ENCODE data around the gene SLC36A3. TPM values are rescaled to one million over a fixed set of nuclear protein-coding genes. Genes with fewer than 3 reads are reported as not detected.

The SLC36A3 gene
- total RNA-seq (not detected in 2 replicates), polyA plus RNA-seq (not detected in 2 replicates), polyA minus RNA-seq (not detected in 2 replicates)
- total RNA-seq (2013): not detected

GRCh38 chr5:151303666-151304065 is at the start of gene SLC36A3:
Gene SLC36A3 (minus strand): TSS chr5:151303766. CDS start chr5:151303354, 412 bp downstream.
- H3K4me1 ChIP-seq (ENCODE audit: control insufficient read depth in 2 of 2, insufficient read depth in 2 of 2, low read length in 2 of 2): no peaks in the 10 kb centered on the region
- H3K79me2 ChIP-seq (ENCODE audit: control insufficient read depth, insufficient read depth, low read length): no peaks in the 10 kb centered on the region
- Mint-ChIP-seq H3K4me1 (no peaks in the 10 kb centered on the region), H3K27me3 (peaks cover 32% of the 10 kb centered on the region), H3K4me3 (no peak within 1 kb of the TSS), H3K27ac (no peak within 1 kb of the TSS), H3K9me3 (ENCODE audit: insufficient read depth) (no peaks in the 10 kb centered on the region)
- no peak within 1 kb of the TSS for H3K9ac ChIP-seq (ENCODE audit: low read length)
- no peak within 1 kb of the TSS for H3K4me2 ChIP-seq (replicated peaks; ENCODE audit: low read depth, low read length, poor library complexity, severe bottlenecking)
- TF ChIP-seq EZH2 (IDR thresholded peaks at IDR 0.05; ENCODE audit: borderline replicate concordance, insufficient read depth, low read depth, low read length, poor library complexity, severe bottlenecking) (no peak), CTCF (IDR thresholded peaks at IDR 0.05) (no peak)
- CTCF ChIA-PET: no interaction called here
- no peaks in the 10 kb centered on the region for H3K9me3 ChIP-seq (ENCODE audit: control extremely low read depth in 1 of 3, control insufficient read depth in 2 of 3, insufficient read depth in 1 of 3, low read length in 2 of 3)
- H4K20me1 ChIP-seq (ENCODE audit: control insufficient read depth, insufficient read depth, low read length, poor library complexity, severe bottlenecking): no peaks in the 10 kb centered on the region
- intact Hi-C loops (cut with micrococcal nuclease): no loop called here
- no peak for DNase-seq
- POLR2A ChIA-PET: no interaction called here
- H3K4me3 ChIP-seq (ENCODE audit: control extremely low read depth in 1 of 5, extremely low read depth in 1 of 5, insufficient read depth in 1 of 5, low read depth in 2 of 5, low read length in 4 of 5): no peak within 1 kb of the TSS
- no peak within 1 kb of the TSS for H3K27ac ChIP-seq (ENCODE audit: low read length in 2 of 2)
- 100% methylated on average over 1 of the region's 2 CpGs for WGBS (ENCODE audit: insufficient coverage)
- H3K36me3 ChIP-seq (replicated peaks in 1 of 2; ENCODE audit: control extremely low read depth in 1 of 2, control insufficient read depth in 1 of 2, extremely low read depth in 1 of 2, insufficient read depth in 2 of 2, low read length in 1 of 2): no peaks in the 10 kb centered on the region
- no peaks in the 10 kb centered on the region for H3K27me3 ChIP-seq (replicated peaks in 1 of 4; ENCODE audit: control extremely low read depth in 1 of 4, control insufficient read depth in 3 of 4, insufficient read depth in 4 of 4, low read length in 3 of 4)
- H2AFZ ChIP-seq (ENCODE audit: insufficient read depth, low read depth, low read length, poor library complexity, severe bottlenecking): no peak within 1 kb of the TSS
- no peak for ATAC-seq (ENCODE audit: low read depth)

- no peaks in the 10 kb centered on the region for H3K9me3 ChIP-seq (ENCODE audit: control extremely low read depth in 1 of 3, control insufficient read depth in 2 of 3, insufficient read depth in 1 of 3, low read length in 2 of 3)
- H3K27ac ChIP-seq (ENCODE audit: low read length in 2 of 2): no peak overlapping the region
- TF ChIP-seq CTCF (IDR thresholded peaks at IDR 0.05) (no peak), EZH2 (IDR thresholded peaks at IDR 0.05; ENCODE audit: borderline replicate concordance, insufficient read depth, low read depth, low read length, poor library complexity, severe bottlenecking) (no peak)
- 100% methylated on average over 1 of the region's 1 CpG for WGBS (ENCODE audit: insufficient coverage)
- intact Hi-C loops (cut with micrococcal nuclease): no loop called here
- Mint-ChIP-seq H3K4me3 (no peak overlapping the region), H3K4me1 (no peaks in the 10 kb centered on the region), H3K9me3 (ENCODE audit: insufficient read depth) (no peaks in the 10 kb centered on the region), H3K27ac (no peak overlapping the region), H3K27me3 (peaks cover 60% of the 10 kb centered on the region)
- no peaks in the 10 kb centered on the region for H4K20me1 ChIP-seq (ENCODE audit: control insufficient read depth, insufficient read depth, low read length, poor library complexity, severe bottlenecking)
- CTCF ChIA-PET: no interaction called here
- ATAC-seq (ENCODE audit: low read depth) (no peak), DNase-seq (no peak)
- H3K4me3 ChIP-seq (ENCODE audit: control extremely low read depth in 1 of 5, extremely low read depth in 1 of 5, insufficient read depth in 1 of 5, low read depth in 2 of 5, low read length in 4 of 5): no peak overlapping the region
- H3K79me2 ChIP-seq (ENCODE audit: control insufficient read depth, insufficient read depth, low read length): no peaks in the 10 kb centered on the region
- no peak overlapping the region for H3K4me2 ChIP-seq (replicated peaks; ENCODE audit: low read depth, low read length, poor library complexity, severe bottlenecking)
- H3K36me3 ChIP-seq (replicated peaks in 1 of 2; ENCODE audit: control extremely low read depth in 1 of 2, control insufficient read depth in 1 of 2, extremely low read depth in 1 of 2, insufficient read depth in 2 of 2, low read length in 1 of 2): no peaks in the 10 kb centered on the region
- H3K27me3 ChIP-seq (replicated peaks in 1 of 4; ENCODE audit: control extremely low read depth in 1 of 4, control insufficient read depth in 3 of 4, insufficient read depth in 4 of 4, low read length in 3 of 4): peaks cover 0 to 3% (median 2%) of the 10 kb centered on the region in 4 experiments
- no peak overlapping the region for H2AFZ ChIP-seq (ENCODE audit: insufficient read depth, low read depth, low read length, poor library complexity, severe bottlenecking)
- no peaks in the 10 kb centered on the region for H3K4me1 ChIP-seq (ENCODE audit: control insufficient read depth in 2 of 2, insufficient read depth in 2 of 2, low read length in 2 of 2)
- POLR2A ChIA-PET: no interaction called here
- H3K9ac ChIP-seq (ENCODE audit: low read length): no peak overlapping the region
These were observed 48.1 kb upstream of the SLC36A3 start for GRCh38 chr5:151351671-151352070.
